CD14-positive monocyte (primary cell): ENCODE data around the gene CNR1. TPM values are rescaled to one million over a fixed set of nuclear protein-coding genes. Genes with fewer than 3 reads are reported as not detected.
A peak's percentile ranks its signal among the peaks of the same experiment; 100 is the strongest.

Experiments
- DNase-seq, 3 donors: peaks; one replicate each; pipeline ENCODE4 v3.0.0-alpha.2; 2011 to 2022
- H2AFZ ChIP-seq: 2 replicates; pipeline ENCODE4 v1.6.0; 2012; ENCODE audit warnings: mild to moderate bottlenecking, low read depth, low read length, inconsistent platforms; ENCODE audit not compliant: insufficient read depth, poor library complexity, severe bottlenecking
- H3K27ac ChIP-seq, 2 donors: 1 replicate in 1 of 2; 2 replicates in 1 of 2; pipeline ENCODE4 v1.5.1; 2012 to 2013; ENCODE audit warnings: low read length in 2 of 2, control low read depth in 1 of 2, inconsistent platforms in 1 of 2, low read depth in 1 of 2, mild to moderate bottlenecking in 1 of 2
- H3K27me3 ChIP-seq, 2 donors: one replicate each; pipeline versions ENCODE4 v1.6.0 to v1.6.1; 2011 to 2013; ENCODE audit warnings: low read length in 2 of 2; ENCODE audit not compliant: control insufficient read depth in 2 of 2, insufficient read depth in 2 of 2
- H3K36me3 ChIP-seq, 2 donors: replicated peaks in 1 of 2; 1 replicate in 1 of 2; 2 replicates in 1 of 2; pipeline versions ENCODE4 v1.5.1 to v1.6.1; 2012 to 2013; ENCODE audit warnings: low read length in 2 of 2, control low read depth in 1 of 2, inconsistent platforms in 1 of 2, mild to moderate bottlenecking in 1 of 2; ENCODE audit not compliant: insufficient read depth in 2 of 2, control insufficient read depth in 1 of 2
- H3K4me1 ChIP-seq, 2 donors: 1 replicate in 1 of 2; 2 replicates in 1 of 2; pipeline versions ENCODE4 v1.5.1 to v1.6.1; 2012 to 2013; ENCODE audit warnings: low read length in 2 of 2, control low read depth in 1 of 2, inconsistent platforms in 1 of 2, mild to moderate bottlenecking in 1 of 2, moderate library complexity in 1 of 2; ENCODE audit not compliant: insufficient read depth in 2 of 2, control insufficient read depth in 1 of 2
- H3K4me2 ChIP-seq: replicated peaks from 2 replicates; pipeline ENCODE3; 2012; ENCODE audit warnings: low read length, moderate library complexity, mild to moderate bottlenecking; ENCODE audit not compliant: poor library complexity, severe bottlenecking; ENCODE audit errors: extremely low read depth
- H3K4me3 ChIP-seq, 3 experiments: fragments of 200-600 bp in 1 of 3; sonication (generic) in 1 of 3; replicated peaks in 1 of 3; 1 replicate in 2 of 3; 2 replicates in 1 of 3; pipeline ENCODE4 v1.5.1; 2011 to 2013; ENCODE audit warnings: low read length in 3 of 3, mild to moderate bottlenecking in 3 of 3, control low read depth in 2 of 3, low read depth in 2 of 3, inconsistent platforms in 1 of 3, moderate library complexity in 1 of 3
- H3K79me2 ChIP-seq: 2 replicates; pipeline ENCODE4 v1.6.0; 2012; ENCODE audit warnings: mild to moderate bottlenecking, control low read depth, inconsistent platforms, low read length, moderate library complexity; ENCODE audit not compliant: insufficient read depth
- H3K9ac ChIP-seq: 2 replicates; pipeline ENCODE4 v1.6.0; 2017; ENCODE audit warnings: low read length, mild to moderate bottlenecking; ENCODE audit not compliant: insufficient read depth, poor library complexity, severe bottlenecking
- H3K9me3 ChIP-seq, 2 donors: replicated peaks in 1 of 2; 1 replicate in 1 of 2; 2 replicates in 1 of 2; pipeline versions ENCODE4 v1.5.1 to v1.6.1; 2012 to 2013; ENCODE audit warnings: low read length in 2 of 2, control low read depth in 1 of 2; ENCODE audit not compliant: control insufficient read depth in 1 of 2, insufficient read depth in 1 of 2
- H4K20me1 ChIP-seq: 2 replicates; pipeline ENCODE4 v1.6.0; 2012; ENCODE audit warnings: mild to moderate bottlenecking, low read length, control low read depth, moderate library complexity; ENCODE audit not compliant: insufficient read depth
- H3K27ac Mint-ChIP-seq, 7 donors: one replicate each; pipeline ENCODE4 v1.8.0; 2020; ENCODE audit warnings: mild to moderate bottlenecking in 7 of 7, mixed read lengths in 7 of 7, moderate library complexity in 6 of 7, inconsistent platforms in 2 of 7
- H3K27me3 Mint-ChIP-seq, 3 donors: one replicate each; pipeline ENCODE4 v1.8.0; 2021 to 2022; ENCODE audit warnings: low read depth in 3 of 3, mild to moderate bottlenecking in 3 of 3, mixed read lengths in 3 of 3, moderate library complexity in 3 of 3, inconsistent platforms in 1 of 3
- H3K36me3 Mint-ChIP-seq, 2 donors: one replicate each; pipeline ENCODE4 v1.8.0; 2020; ENCODE audit warnings: mixed read lengths in 2 of 2, inconsistent platforms in 1 of 2, mild to moderate bottlenecking in 1 of 2
- H3K4me1 Mint-ChIP-seq: one replicate; pipeline ENCODE4 v1.8.0; 2020; ENCODE audit warnings: mild to moderate bottlenecking, mixed read lengths
- H3K4me3 Mint-ChIP-seq, 2 donors: one replicate each; pipeline ENCODE4 v1.8.0; 2020; ENCODE audit warnings: mild to moderate bottlenecking in 2 of 2, mixed read lengths in 2 of 2, moderate library complexity in 1 of 2
- H3K9me3 Mint-ChIP-seq, 7 donors: one replicate each; pipeline ENCODE4 v1.8.0; 2020 to 2022; ENCODE audit warnings: mixed read lengths in 7 of 7, mild to moderate bottlenecking in 6 of 7, moderate library complexity in 6 of 7, inconsistent platforms in 2 of 7
- CTCF ChIP-seq: fragments of 200-600 bp; IDR thresholded peaks from one replicate; pipeline ENCODE4 v1.8.0; 2022; ENCODE audit warnings: antibody characterized with exemption, mild to moderate bottlenecking
- WGBS: methylation state at CpG from one replicate; pipeline ENCODE4 v1.1.5; 2013; ENCODE audit warnings: missing lambda C conversion rate; ENCODE audit not compliant: insufficient coverage; 5-methylcytosine and 5-hydroxymethylcytosine counted together
- intact Hi-C, 2 donors: fragments of 100-400 bp; cut with micrococcal nuclease; formaldehyde crosslinking; loops; one replicate each; pipeline versions ENCODE4 v1.15.0 to v1.15.1; 2023
- polyA plus RNA-seq, 3 donors: library from polyadenylated mRNA; depleted of rRNA in 1 of 3; unstranded in 2 of 3; stranded (reverse) in 1 of 3; fragments of 300-500 nt in 2 of 3; fragments of >200 nt in 1 of 3; fragmentation: Illumina TruSeq in 2 of 3; gene quantifications; 1 replicate in 2 of 3; 2 replicates in 1 of 3; pipeline ENCODE4 v1.2.3, GENCODE V29; 2012 to 2021

The CNR1 gene
- polyA plus RNA-seq, 3 donors, result 0.04 to 0.07 TPM; not detected in 1

GRCh38 chr6:88179692-88180091, 13.5 kb upstream of the CNR1 start:
- no peak overlapping the region for H3K27ac ChIP-seq
- H3K9ac ChIP-seq, result no peak overlapping the region
- H3K79me2 ChIP-seq, result no peaks in the 10 kb centered on the region
- H3K27me3 Mint-ChIP-seq, result peaks cover 8 to 13% (median 11%) of the 10 kb centered on the region in 3 donors
- H3K27ac Mint-ChIP-seq, result no peak overlapping the region
- peaks cover 0 to 2% of the 10 kb centered on the region in 2 donors for H3K4me1 ChIP-seq
- H3K27me3 ChIP-seq, result peaks cover 0 to 5% of the 10 kb centered on the region in 2 donors
- no CpG with 5 or more reads among the region's 1 CpG for WGBS
- H3K9me3 Mint-ChIP-seq, result peaks cover 0 to 11% (median 5%) of the 10 kb centered on the region in 7 donors
- H3K9me3 ChIP-seq, result peaks cover 0 to 7% of the 10 kb centered on the region in 2 donors
- H4K20me1 ChIP-seq, result no peaks in the 10 kb centered on the region
- no peaks in the 10 kb centered on the region for H3K36me3 ChIP-seq
- no peak for DNase-seq
- peaks cover 6% of the 10 kb centered on the region for H3K4me1 Mint-ChIP-seq
- H3K4me2 ChIP-seq, result no peak overlapping the region
- H2AFZ ChIP-seq, result no peak overlapping the region
- no peak for TF ChIP-seq CTCF
- H3K4me3 Mint-ChIP-seq, result no peak overlapping the region
- H3K36me3 Mint-ChIP-seq, result no peaks in the 10 kb centered on the region
- H3K4me3 ChIP-seq, result no peak overlapping the region
- intact Hi-C loops, result no loop called here

GRCh38 chr6:88177961-88178464, 11.9 kb upstream of the CNR1 start:
- TF ChIP-seq CTCF, result no peak
- Histone ChIP-seq H3K79me2 (no peaks in the 10 kb centered on the region), H3K9me3 (peaks cover 0 to 7% of the 10 kb centered on the region in 2 donors), H3K4me2 (no peak overlapping the region), H3K9ac (no peak overlapping the region), H3K27ac (no peak overlapping the region), H3K27me3 (peaks cover 0 to 10% of the 10 kb centered on the region in 2 donors), H3K4me1 (peaks cover 0 to 2% of the 10 kb centered on the region in 2 donors), H3K4me3 (no peak overlapping the region), H2AFZ (no peak overlapping the region), H3K36me3 (no peaks in the 10 kb centered on the region), H4K20me1 (no peaks in the 10 kb centered on the region)
- DNase-seq, result no peak
- no peaks in the 10 kb centered on the region for H3K36me3 Mint-ChIP-seq
- 17% methylated on average over 1 of the region's 3 CpGs for WGBS
- peak overlapping the region in 1 of 7 donors; percentile 26 for H3K27ac Mint-ChIP-seq
- peak overlapping the region in 1 of 2 donors; percentile 37 for H3K4me3 Mint-ChIP-seq
- H3K27me3 Mint-ChIP-seq, result peaks cover 10 to 17% (median 16%) of the 10 kb centered on the region in 3 donors
- peaks cover 6% of the 10 kb centered on the region for H3K4me1 Mint-ChIP-seq
- peaks cover 0 to 11% (median 5%) of the 10 kb centered on the region in 7 donors for H3K9me3 Mint-ChIP-seq
- intact Hi-C loops, result no loop called here
